RKO (cell line): Measurements from ENCODE around the gene MEOX2.

Experiments
- DNase-seq: peaks from one replicate; pipeline ENCODE4 v3.0.0-alpha.2; 2016; ENCODE audit warnings: low spot score

The MEOX2 gene

GRCh38 chr7:15610503-15610902 lies 76.0 kb downstream of the MEOX2 start:
- DNase-seq, result no peak

- DNase-seq, result no peak
Observed at GRCh38 chr7:15609287-15609686, 77.2 kb downstream of the MEOX2 start.

GRCh38 chr7:15607529-15608210 lies 78.8 kb downstream of the MEOX2 start:
- DNase-seq, result no peak

- no peak for DNase-seq
Observed at GRCh38 chr7:15606561-15606960, 79.9 kb downstream of the MEOX2 start.

GRCh38 chr7:15604166-15604565 lies 82.3 kb downstream of the MEOX2 start:
- DNase-seq, result no peak

- no peak for DNase-seq
Observed at GRCh38 chr7:15603124-15603523, 83.4 kb downstream of the MEOX2 start.

GRCh38 chr7:15602236-15602635 lies 84.2 kb downstream of the MEOX2 start:
- DNase-seq, result no peak

- no peak for DNase-seq
Observed at GRCh38 chr7:15601175-15601574, 85.3 kb downstream of the MEOX2 start.

- DNase-seq, result no peak
Observed at GRCh38 chr7:15600298-15600697, 86.2 kb downstream of the MEOX2 start.

- DNase-seq, result no peak
Observed at GRCh38 chr7:15594461-15594860, 92.0 kb downstream of the MEOX2 start.

GRCh38 chr7:15593382-15593781 lies 93.1 kb downstream of the MEOX2 start:
- no peak for DNase-seq

- DNase-seq, result no peak
Observed at GRCh38 chr7:15586266-15586665, 100.2 kb downstream of the MEOX2 start.

GRCh38 chr7:15584575-15584974 lies 101.9 kb downstream of the MEOX2 start:
- DNase-seq, result no peak

- DNase-seq, result no peak
Observed at GRCh38 chr7:15582773-15583172, 103.7 kb downstream of the MEOX2 start.

- no peak for DNase-seq
Observed at GRCh38 chr7:15581352-15581951, 105.0 kb downstream of the MEOX2 start.

- no peak for DNase-seq
Observed at GRCh38 chr7:15580604-15581351, 105.7 kb downstream of the MEOX2 start.

GRCh38 chr7:15577600-15577999 lies 108.9 kb downstream of the MEOX2 start:
- no peak for DNase-seq

GRCh38 chr7:15571301-15571878 lies 115.1 kb downstream of the MEOX2 start:
- no peak for DNase-seq

- no peak for DNase-seq
Observed at GRCh38 chr7:15567652-15568051, 118.8 kb downstream of the MEOX2 start.

GRCh38 chr7:15567036-15567435 lies 119.4 kb downstream of the MEOX2 start:
- no peak for DNase-seq

GRCh38 chr7:15566476-15566875 lies 120.0 kb downstream of the MEOX2 start:
- DNase-seq, result no peak

- DNase-seq, result peak; percentile 24
Observed at GRCh38 chr7:15561835-15562234, 124.6 kb downstream of the MEOX2 start, which contains the start of gene AGMO. Gene AGMO, minus strand, starts transcription at chr7:15562015.
